NCI-H2171 (cell line): ENCODE results near the gene CUEDC1.

Source experiments
- DNase-seq: peaks from one replicate; lab custom pipeline; 2025; lab: John Stamatoyannopoulos, UW

CUEDC1 gene

GRCh38 chr17:57832314-57833178, 122.7 kb downstream of the CUEDC1 start:
- no peak for DNase-seq

GRCh38 chr17:57830880-57831279, 124.3 kb downstream of the CUEDC1 start:
- DNase-seq = no peak

GRCh38 chr17:57823469-57824401, 131.5 kb downstream of the CUEDC1 start:
- no peak for DNase-seq

- no peak for DNase-seq
These were observed 135.3 kb downstream of the CUEDC1 start for GRCh38 chr17:57819867-57820266.

DNA sequence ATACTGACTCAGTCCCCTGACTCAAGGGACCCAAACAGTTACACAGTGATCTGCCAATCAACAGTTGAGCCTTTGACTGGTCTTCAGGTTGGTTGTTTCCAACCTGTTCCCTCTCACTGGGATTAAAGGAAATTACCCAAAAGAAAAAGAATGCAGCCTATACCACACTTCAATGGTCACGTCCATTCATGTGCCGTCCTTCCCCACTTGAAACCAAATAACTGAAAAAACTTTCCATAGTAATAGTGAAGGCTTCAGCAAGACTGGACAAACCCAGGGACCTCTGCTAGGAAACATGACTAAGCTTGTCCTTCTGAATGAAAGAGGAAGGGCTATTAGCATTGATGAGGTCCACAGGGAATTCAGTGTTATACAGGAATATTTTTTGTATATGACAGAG, 135.9 kb downstream of the CUEDC1 start:
- no peak for DNase-seq

- no peak for DNase-seq
These were observed 137.1 kb downstream of the CUEDC1 start for GRCh38 chr17:57818066-57818465.

DNA sequence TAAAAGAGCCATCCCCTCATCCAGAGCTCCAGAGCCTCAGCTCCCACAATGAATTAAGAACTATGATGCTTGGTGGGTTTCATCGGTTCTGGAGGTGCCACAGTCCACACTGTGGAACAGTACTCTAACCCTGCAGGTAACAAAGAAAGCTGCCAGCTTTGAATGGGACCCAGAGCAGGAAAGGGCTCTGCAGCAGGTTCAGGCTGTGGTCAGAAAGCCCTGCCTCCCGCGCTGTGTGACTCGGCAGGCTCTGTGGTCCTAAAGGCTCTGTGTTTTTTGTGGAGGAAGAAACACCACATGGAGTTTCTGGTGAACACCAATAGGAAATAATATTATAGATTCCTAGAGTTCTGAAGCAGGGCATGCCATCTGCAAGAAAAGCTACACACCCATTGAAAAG, 137.9 kb downstream of the CUEDC1 start:
- no peak for DNase-seq

DNA sequence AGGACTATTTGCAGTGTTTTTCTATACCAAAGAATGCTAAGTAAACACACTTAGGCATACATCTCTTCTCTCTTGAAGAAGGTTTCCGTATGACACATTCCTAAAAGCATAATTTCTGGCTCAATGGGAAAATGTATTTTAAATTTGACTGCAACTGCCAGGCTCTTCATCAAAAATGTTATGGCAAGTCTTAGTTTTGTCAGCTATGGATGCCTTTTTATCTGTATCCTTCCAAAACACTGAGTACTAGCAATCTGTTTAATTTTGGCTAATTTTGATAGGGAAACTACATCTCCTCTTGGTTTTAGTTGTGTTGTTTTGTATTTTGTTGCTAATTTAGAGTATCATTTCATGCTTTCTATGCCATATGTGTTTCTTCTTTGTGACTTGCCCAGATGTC, 140.8 kb downstream of the CUEDC1 start:
- no peak for DNase-seq

DNA sequence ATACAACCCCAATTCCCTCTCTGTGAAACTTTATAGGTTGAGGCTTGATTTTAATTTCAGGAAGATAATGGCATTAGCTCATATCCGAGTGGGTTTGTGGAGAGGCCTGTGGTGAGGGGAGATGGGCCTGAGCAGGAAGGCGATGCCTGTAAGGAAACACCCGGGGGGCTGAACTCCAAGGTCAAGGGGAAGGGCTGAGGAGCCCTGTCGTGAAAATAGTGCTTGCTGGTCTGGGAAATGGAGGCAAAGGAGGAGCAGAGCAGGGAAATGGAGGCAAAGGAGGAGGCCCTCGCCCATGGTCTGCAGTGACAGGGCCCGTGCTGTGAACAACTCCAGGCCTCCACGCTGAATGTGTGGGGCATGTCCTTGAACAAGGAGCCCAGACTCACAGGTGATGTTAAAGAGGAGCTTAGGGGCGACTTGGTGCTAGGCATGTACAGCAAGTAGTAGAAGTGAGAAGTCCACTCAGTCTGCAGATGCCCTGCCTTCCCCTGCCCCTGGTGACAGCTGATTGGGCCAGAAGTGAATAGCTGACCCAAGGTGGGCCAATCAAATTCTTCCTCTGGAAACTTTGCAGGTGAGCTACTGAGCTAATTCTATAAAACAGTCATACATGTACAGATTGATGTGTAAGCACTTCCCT, 143.5 kb downstream of the CUEDC1 start:
- peak; percentile 51 for DNase-seq
